Natural killer cell (primary cell): ENCODE results near the gene PTPRK. TPM values are rescaled to one million over a fixed set of nuclear protein-coding genes. Genes with fewer than 3 reads are reported as not detected.

ENCODE experiments used
- ATAC-seq, 3 donors: fragments of 150-1000 bp in 2 of 3; fragments of 200-7000 bp in 1 of 3; cut with Tn5 transposase; 1 replicate in 1 of 3; 2 replicates in 2 of 3; pipeline ENCODE4 v1.10.0; 2021; ENCODE audit warnings: mild to moderate bottlenecking in 2 of 3, moderate library complexity in 2 of 3
- DNase-seq, 2 donors: peaks; one replicate each; pipeline versions ENCODE4 v3.0.0 to v3.0.0-alpha.2; 2013 to 2021; ENCODE audit warnings: mixed read lengths in 1 of 2
- H3K27ac ChIP-seq: one replicate; pipeline ENCODE4 v1.5.1; 2013; ENCODE audit warnings: mild to moderate bottlenecking, low read length
- H3K27me3 ChIP-seq: one replicate; pipeline ENCODE4 v1.6.1; 2013; ENCODE audit warnings: low read length; ENCODE audit not compliant: control insufficient read depth, insufficient read depth
- H3K36me3 ChIP-seq: one replicate; pipeline ENCODE4 v1.6.1; 2013; ENCODE audit warnings: low read length; ENCODE audit not compliant: control insufficient read depth, insufficient read depth
- H3K4me1 ChIP-seq: one replicate; pipeline ENCODE4 v1.6.1; 2013; ENCODE audit warnings: low read length; ENCODE audit not compliant: control insufficient read depth, insufficient read depth
- H3K4me3 ChIP-seq: one replicate; pipeline ENCODE4 v1.5.1; 2013; ENCODE audit warnings: low read length
- H3K9me3 ChIP-seq: one replicate; pipeline ENCODE4 v1.6.1; 2013; ENCODE audit warnings: low read length; ENCODE audit not compliant: control insufficient read depth, insufficient read depth
- H3K27ac Mint-ChIP-seq, 2 donors: one replicate each; pipeline ENCODE4 v1.8.0; 2022; ENCODE audit warnings: mild to moderate bottlenecking in 2 of 2, mixed read lengths in 2 of 2, moderate library complexity in 1 of 2
- H3K27me3 Mint-ChIP-seq, 2 donors: one replicate each; pipeline ENCODE4 v1.8.0; 2022; ENCODE audit warnings: low read depth in 2 of 2, mixed read lengths in 2 of 2
- H3K36me3 Mint-ChIP-seq: one replicate; pipeline ENCODE4 v1.8.0; 2022; ENCODE audit warnings: mixed read lengths
- H3K4me1 Mint-ChIP-seq, 2 donors: one replicate each; pipeline ENCODE4 v1.8.0; 2022; ENCODE audit warnings: mixed read lengths in 2 of 2
- H3K4me3 Mint-ChIP-seq: one replicate; pipeline ENCODE4 v1.8.0; 2022; ENCODE audit warnings: mild to moderate bottlenecking, moderate library complexity, mixed read lengths
- H3K9me3 Mint-ChIP-seq, 2 donors: one replicate each; pipeline ENCODE4 v1.8.0; 2022; ENCODE audit warnings: mixed read lengths in 2 of 2
- WGBS: methylation state at CpG from one replicate; pipeline ENCODE4 v1.1.7; 2013; ENCODE audit warnings: missing lambda C conversion rate; ENCODE audit not compliant: insufficient coverage; 5-methylcytosine and 5-hydroxymethylcytosine counted together
- intact Hi-C: fragments of 100-400 bp; cut with micrococcal nuclease; formaldehyde crosslinking; loops from one replicate; pipeline ENCODE4 v1.14.2; 2022
- total RNA-seq, 4 donors: library from RNA; stranded (reverse); fragments of 120-200 nt in 1 of 4; gene quantifications; one replicate each; pipeline versions ENCODE4 v1.2.3 to v1.2.4, GENCODE V29; 2013 to 2022
- TF ChIP-seq, protein P1 (sequence below): fragments of 200-600 bp; IDR thresholded peaks from one replicate; pipeline ENCODE4 v1.8.0; 2022; ENCODE audit warnings: antibody characterized with exemption

PTPRK gene
- total RNA-seq, 3 donors from 2014 or later (not counting 1 experiment from before 2014, with no cell fraction given), result 0.14 to 1.2 (median 0.95) TPM

DNA sequence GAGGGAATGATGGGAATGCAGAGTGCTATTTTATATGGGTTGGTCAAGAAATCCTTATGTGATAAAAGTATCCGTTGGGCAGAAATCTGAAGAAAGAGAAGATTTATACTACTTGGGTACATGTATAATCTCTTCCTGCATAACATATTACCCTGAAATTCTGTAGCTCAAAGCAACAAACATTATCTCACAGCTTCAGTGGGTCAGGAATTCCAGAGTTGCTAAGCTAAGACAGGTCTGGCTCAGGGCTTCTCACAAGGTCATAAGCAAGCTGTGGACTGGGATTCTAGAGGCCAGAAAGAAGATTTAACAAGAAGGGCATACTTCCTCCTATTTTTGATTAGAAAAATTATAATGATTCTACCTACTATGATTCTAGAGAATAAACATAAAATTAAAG is 447.0 kb downstream of the PTPRK start:
- Mint-ChIP-seq H3K4me3 (no peak overlapping the region), H3K27me3 (peaks cover 0 to 3% of the 10 kb centered on the region in 2 donors), H3K9me3 (no peaks in the 10 kb centered on the region), H3K36me3 (no peaks in the 10 kb centered on the region), H3K4me1 (no peaks in the 10 kb centered on the region), H3K27ac (no peak overlapping the region)
- Histone ChIP-seq H3K4me1 (no peaks in the 10 kb centered on the region), H3K4me3 (no peak overlapping the region), H3K9me3 (no peaks in the 10 kb centered on the region), H3K36me3 (no peaks in the 10 kb centered on the region), H3K27me3 (no peaks in the 10 kb centered on the region), H3K27ac (no peak overlapping the region)
- TF ChIP-seq, protein P1, sequence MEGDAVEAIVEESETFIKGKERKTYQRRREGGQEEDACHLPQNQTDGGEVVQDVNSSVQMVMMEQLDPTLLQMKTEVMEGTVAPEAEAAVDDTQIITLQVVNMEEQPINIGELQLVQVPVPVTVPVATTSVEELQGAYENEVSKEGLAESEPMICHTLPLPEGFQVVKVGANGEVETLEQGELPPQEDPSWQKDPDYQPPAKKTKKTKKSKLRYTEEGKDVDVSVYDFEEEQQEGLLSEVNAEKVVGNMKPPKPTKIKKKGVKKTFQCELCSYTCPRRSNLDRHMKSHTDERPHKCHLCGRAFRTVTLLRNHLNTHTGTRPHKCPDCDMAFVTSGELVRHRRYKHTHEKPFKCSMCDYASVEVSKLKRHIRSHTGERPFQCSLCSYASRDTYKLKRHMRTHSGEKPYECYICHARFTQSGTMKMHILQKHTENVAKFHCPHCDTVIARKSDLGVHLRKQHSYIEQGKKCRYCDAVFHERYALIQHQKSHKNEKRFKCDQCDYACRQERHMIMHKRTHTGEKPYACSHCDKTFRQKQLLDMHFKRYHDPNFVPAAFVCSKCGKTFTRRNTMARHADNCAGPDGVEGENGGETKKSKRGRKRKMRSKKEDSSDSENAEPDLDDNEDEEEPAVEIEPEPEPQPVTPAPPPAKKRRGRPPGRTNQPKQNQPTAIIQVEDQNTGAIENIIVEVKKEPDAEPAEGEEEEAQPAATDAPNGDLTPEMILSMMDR, result no peak
- ATAC-seq, result no peak
- DNase-seq, result no peak
- intact Hi-C loops, result no loop called here
- 100% methylated on average over 1 of the region's 1 CpG for WGBS

DNA sequence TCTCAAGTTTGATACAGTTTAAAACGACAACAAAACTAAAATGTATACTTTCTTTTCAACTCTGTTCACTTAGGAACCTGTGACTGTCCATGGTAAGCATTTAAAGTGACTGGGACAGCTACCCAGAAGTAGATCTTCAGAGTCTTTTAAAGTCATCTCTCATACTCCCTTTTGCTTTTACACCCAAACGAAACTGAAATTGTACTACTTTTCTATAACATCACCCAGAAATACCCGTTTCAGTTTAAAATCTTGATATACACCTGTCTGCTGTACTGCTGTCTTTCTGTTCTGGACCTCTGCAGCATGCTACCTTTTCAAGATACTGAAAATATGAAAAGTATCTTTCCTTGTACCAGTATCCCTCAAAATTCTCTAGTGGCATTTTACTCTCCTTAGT is 449.2 kb downstream of the PTPRK start:
- TF ChIP-seq, protein P1, result no peak
- DNase-seq (no peak), ATAC-seq (no peak)
- no peaks in the 10 kb centered on the region for H3K4me1 ChIP-seq
- WGBS, result 86% methylated on average over 3 of the region's 3 CpGs
- no peaks in the 10 kb centered on the region for H3K9me3 ChIP-seq
- peaks cover 0 to 3% of the 10 kb centered on the region in 2 donors for H3K27me3 Mint-ChIP-seq
- H3K36me3 Mint-ChIP-seq, result no peaks in the 10 kb centered on the region
- no peak overlapping the region for H3K27ac Mint-ChIP-seq
- H3K36me3 ChIP-seq, result no peaks in the 10 kb centered on the region
- H3K4me1 Mint-ChIP-seq, result no peaks in the 10 kb centered on the region
- H3K4me3 ChIP-seq, result no peak overlapping the region
- no peak overlapping the region for H3K4me3 Mint-ChIP-seq
- intact Hi-C loops, result no loop called here
- no peaks in the 10 kb centered on the region for H3K27me3 ChIP-seq
- H3K9me3 Mint-ChIP-seq, result no peaks in the 10 kb centered on the region
- H3K27ac ChIP-seq, result no peak overlapping the region

DNA sequence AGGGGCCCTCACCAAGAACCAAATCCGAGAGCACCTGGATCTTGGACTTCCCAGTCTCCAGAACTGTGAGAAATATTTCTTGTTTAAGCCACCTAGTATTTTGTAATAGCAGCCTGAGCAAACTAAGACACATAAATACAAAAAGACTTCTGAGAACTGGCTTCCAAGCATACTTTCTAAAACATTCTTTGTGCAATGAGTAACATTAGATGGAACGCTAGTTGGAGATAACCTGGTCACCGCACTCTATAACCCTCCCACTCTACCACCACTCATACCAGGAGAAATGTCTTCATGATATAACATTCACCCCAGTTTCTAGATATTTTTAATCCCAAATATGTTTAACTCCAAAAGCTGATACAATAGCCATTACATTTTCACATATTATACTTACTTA is 450.0 kb downstream of the PTPRK start:
- DNase-seq, result no peak
- H3K4me1 Mint-ChIP-seq, result no peaks in the 10 kb centered on the region
- H3K27me3 ChIP-seq, result no peaks in the 10 kb centered on the region
- TF ChIP-seq, protein P1, result no peak
- intact Hi-C loops, result no loop called here
- WGBS, result 86% methylated on average over 3 of the region's 3 CpGs
- no peak for ATAC-seq
- H3K4me3 ChIP-seq, result no peak overlapping the region
- no peak overlapping the region for H3K27ac ChIP-seq
- no peak overlapping the region for H3K4me3 Mint-ChIP-seq
- H3K36me3 Mint-ChIP-seq, result no peaks in the 10 kb centered on the region
- H3K27ac Mint-ChIP-seq, result no peak overlapping the region
- H3K9me3 ChIP-seq, result no peaks in the 10 kb centered on the region
- no peaks in the 10 kb centered on the region for H3K4me1 ChIP-seq
- no peaks in the 10 kb centered on the region for H3K9me3 Mint-ChIP-seq
- peaks cover 0 to 2% of the 10 kb centered on the region in 2 donors for H3K27me3 Mint-ChIP-seq
- H3K36me3 ChIP-seq, result no peaks in the 10 kb centered on the region

DNA sequence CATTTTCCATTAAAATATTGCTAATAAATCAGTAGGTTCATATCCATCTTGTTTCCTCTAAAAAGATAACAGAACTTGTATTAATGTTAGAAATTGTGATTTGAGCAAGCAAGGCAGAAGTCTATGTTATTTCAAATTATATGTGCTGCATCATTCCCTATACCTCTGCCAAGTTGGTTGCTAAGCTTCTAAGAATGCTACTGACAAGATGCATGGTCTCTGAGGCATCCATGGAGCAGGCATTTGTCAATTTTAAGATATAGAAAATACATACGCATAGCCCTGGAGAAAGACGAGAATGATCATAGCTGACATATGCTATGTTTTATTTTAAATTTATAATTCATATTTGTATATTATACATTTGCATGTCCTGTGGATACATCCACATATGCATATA is 451.2 kb downstream of the PTPRK start:
- no peak for ATAC-seq
- Mint-ChIP-seq H3K27ac (no peak overlapping the region), H3K36me3 (no peaks in the 10 kb centered on the region), H3K9me3 (no peaks in the 10 kb centered on the region), H3K27me3 (no peaks in the 10 kb centered on the region), H3K4me3 (no peak overlapping the region), H3K4me1 (no peaks in the 10 kb centered on the region)
- DNase-seq, result no peak
- Histone ChIP-seq H3K4me3 (no peak overlapping the region), H3K4me1 (no peaks in the 10 kb centered on the region), H3K27ac (no peak overlapping the region), H3K36me3 (no peaks in the 10 kb centered on the region), H3K9me3 (no peaks in the 10 kb centered on the region), H3K27me3 (no peaks in the 10 kb centered on the region)
- 100% methylated on average over 1 of the region's 2 CpGs for WGBS
- TF ChIP-seq, protein P1, result no peak
- intact Hi-C loops, result no loop called here
